Stimulated activated CD8-positive, alpha-beta memory T cell treated with anti-CD3 and anti-CD28 coated beads, Interleukin-7, amount 100 ng/mL, for 24 hours (primary cell): ENCODE data around the gene SSC5D.
"Not testable (repeated sequence)": the region's sequence is repeated elsewhere in the genome, so short reads cannot be mapped to it uniquely, and the experiment has no call there.

ENCODE experiments used
- DNase-seq: peaks from one replicate; pipeline ENCODE4 v3.0.0-alpha.2; 2020; ENCODE audit warnings: low read depth

Gene SSC5D

GRCh38 chr19:55503502-55504251 lies 15.4 kb downstream of the SSC5D start:
- peak; percentile 89 for DNase-seq

- DNase-seq = no peak
Measured at GRCh38 chr19:55504252-55504603, 16.0 kb downstream of the SSC5D start.

- no peak for DNase-seq
Measured at GRCh38 chr19:55504981-55505380, 16.7 kb downstream of the SSC5D start.

- no peak for DNase-seq
Measured at GRCh38 chr19:55508120-55508519, 19.9 kb downstream of the SSC5D start.

- peak; percentile 83 for DNase-seq
Measured at GRCh38 chr19:55516878-55517620, 28.8 kb downstream of the SSC5D start.

- no peak for DNase-seq
Measured at GRCh38 chr19:55519451-55520311, 31.4 kb downstream of the SSC5D start.

- DNase-seq = no peak
Measured at GRCh38 chr19:55520691-55521292, 32.6 kb downstream of the SSC5D start.

GRCh38 chr19:55525289-55526101 lies 37.3 kb downstream of the SSC5D start:
- DNase-seq = no peak

GRCh38 chr19:55526216-55527196 lies 38.3 kb downstream of the SSC5D start:
- DNase-seq = no peak

- no peak for DNase-seq
Measured at GRCh38 chr19:55527197-55528029, 39.2 kb downstream of the SSC5D start.

GRCh38 chr19:55528030-55528803 lies 40.0 kb downstream of the SSC5D start:
- no peak for DNase-seq

GRCh38 chr19:55529636-55530234 lies 41.5 kb downstream of the SSC5D start:
- no peak for DNase-seq

GRCh38 chr19:55530996-55531395 lies 42.8 kb downstream of the SSC5D start:
- DNase-seq = no peak

GRCh38 chr19:55534280-55534679 lies 46.0 kb downstream of the SSC5D start:
- not testable (repeated sequence) for DNase-seq

GRCh38 chr19:55535173-55535964 lies 47.1 kb downstream of the SSC5D start:
- no peak for DNase-seq

- DNase-seq = no peak
Measured at GRCh38 chr19:55535965-55536350, 47.7 kb downstream of the SSC5D start.

GRCh38 chr19:55536366-55536765 lies 48.1 kb downstream of the SSC5D start:
- DNase-seq = no peak
